Activated CD8-positive, alpha-beta memory T cell treated with anti-CD3 and anti-CD28 coated beads, Interleukin-2, amount 10 ng/mL, durations not matched to agents 7 days and 5 days (primary cell): ENCODE results near the gene SLC26A4. TPM values are rescaled to one million over a fixed set of nuclear protein-coding genes. Genes with fewer than 3 reads are reported as not detected.
A peak's percentile ranks its signal among the peaks of the same experiment; 100 is the strongest.

ENCODE experiments used
- ATAC-seq: fragments of 150-1000 bp; cut with Tn5 transposase; one replicate; pipeline ENCODE4 v1.10.0; 2021; ENCODE audit warnings: moderate library complexity
- CTCF ChIA-PET: fragments of 350-600 bp; sonication (Branson Sonifier 250); formaldehyde crosslinking; loops from one replicate; lab custom pipeline; 2021; ENCODE audit warnings: antibody characterized with exemption; lab: Charles Lee
- DNase-seq: peaks from one replicate; pipeline ENCODE4 v3.0.0-alpha.2; 2020
- H3K27ac Mint-ChIP-seq: one replicate; pipeline ENCODE4 v1.8.0; 2021; ENCODE audit warnings: mild to moderate bottlenecking, mixed read lengths
- H3K27me3 Mint-ChIP-seq: one replicate; pipeline ENCODE4 v1.8.0; 2021; ENCODE audit warnings: mixed read lengths
- H3K36me3 Mint-ChIP-seq: one replicate; pipeline ENCODE4 v1.8.0; 2021; ENCODE audit warnings: mild to moderate bottlenecking, mixed read lengths
- H3K4me1 Mint-ChIP-seq: one replicate; pipeline ENCODE4 v1.8.0; 2021; ENCODE audit warnings: mixed read lengths
- H3K4me3 Mint-ChIP-seq: one replicate; pipeline ENCODE4 v1.8.0; 2021; ENCODE audit warnings: mild to moderate bottlenecking, moderate library complexity, mixed read lengths
- H3K9me3 Mint-ChIP-seq: one replicate; pipeline ENCODE4 v1.8.0; 2022; ENCODE audit warnings: low read depth, mixed read lengths
- total RNA-seq, 2 experiments: library from RNA; stranded (reverse); gene quantifications; one replicate each; pipeline ENCODE4 v1.2.3, GENCODE V29; 2021

The SLC26A4 gene
- total RNA-seq, 2 experiments from 2014 or later, result 8.3 to 15.4 TPM

DNA sequence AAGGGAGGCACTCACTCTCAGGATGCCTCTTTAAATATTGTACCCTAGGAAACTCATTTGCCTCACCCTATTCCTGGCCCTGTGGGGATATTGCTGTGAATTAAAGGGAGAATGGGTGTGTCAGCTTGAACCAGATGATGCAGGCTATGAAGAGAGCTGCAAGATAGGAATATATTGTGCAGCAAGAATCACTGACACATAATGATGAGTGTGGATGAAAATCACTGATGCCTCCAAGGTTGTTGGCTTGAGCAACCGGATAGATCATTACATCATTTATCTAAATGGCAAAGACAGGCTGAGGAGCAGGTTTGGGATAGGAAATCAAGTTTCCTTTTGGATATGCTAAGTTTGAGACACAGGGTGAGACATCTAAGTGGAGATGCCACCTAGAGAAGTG is 6.2 kb downstream of the SLC26A4 start:
- no peak for ATAC-seq
- CTCF ChIA-PET, result no interaction called here
- no peaks in the 10 kb centered on the region for H3K9me3 Mint-ChIP-seq

DNA sequence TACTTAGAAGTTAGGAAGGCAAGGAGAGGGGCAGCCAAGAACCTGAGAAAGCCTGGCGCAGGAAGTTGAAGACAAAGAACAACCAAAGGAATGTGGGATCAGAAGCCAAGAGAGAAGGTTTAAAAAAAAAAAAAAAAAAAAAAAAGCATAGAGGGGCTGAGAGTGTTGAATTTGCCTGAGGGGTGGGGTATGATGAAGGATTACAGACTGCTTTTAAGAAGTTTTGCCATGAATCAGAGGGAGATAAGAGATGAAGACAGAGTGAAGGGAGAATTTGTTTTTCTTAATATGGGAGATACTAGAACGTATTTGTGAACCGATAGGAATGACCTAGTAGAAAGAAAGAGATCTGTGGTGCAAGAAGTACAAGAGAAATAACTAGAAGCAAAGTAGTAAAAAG is 6.7 kb downstream of the SLC26A4 start:
- CTCF ChIA-PET, result no interaction called here
- H3K36me3 Mint-ChIP-seq, result peaks cover 34% of the 10 kb centered on the region
- H3K4me3 Mint-ChIP-seq, result no peak overlapping the region
- H3K9me3 Mint-ChIP-seq, result no peaks in the 10 kb centered on the region
- H3K4me1 Mint-ChIP-seq, result peaks cover 41% of the 10 kb centered on the region
- peaks cover 1% of the 10 kb centered on the region for H3K27me3 Mint-ChIP-seq
- H3K27ac Mint-ChIP-seq, result no peak overlapping the region
- no peak for DNase-seq
- no peak for ATAC-seq

More for the DNA sequence above, 6.2 kb downstream of the SLC26A4 start:
- Mint-ChIP-seq H3K36me3 (peaks cover 34% of the 10 kb centered on the region), H3K4me1 (peaks cover 46% of the 10 kb centered on the region), H3K27ac (no peak overlapping the region), H3K27me3 (peaks cover 2% of the 10 kb centered on the region), H3K4me3 (no peak overlapping the region)
- no peak for DNase-seq

DNA sequence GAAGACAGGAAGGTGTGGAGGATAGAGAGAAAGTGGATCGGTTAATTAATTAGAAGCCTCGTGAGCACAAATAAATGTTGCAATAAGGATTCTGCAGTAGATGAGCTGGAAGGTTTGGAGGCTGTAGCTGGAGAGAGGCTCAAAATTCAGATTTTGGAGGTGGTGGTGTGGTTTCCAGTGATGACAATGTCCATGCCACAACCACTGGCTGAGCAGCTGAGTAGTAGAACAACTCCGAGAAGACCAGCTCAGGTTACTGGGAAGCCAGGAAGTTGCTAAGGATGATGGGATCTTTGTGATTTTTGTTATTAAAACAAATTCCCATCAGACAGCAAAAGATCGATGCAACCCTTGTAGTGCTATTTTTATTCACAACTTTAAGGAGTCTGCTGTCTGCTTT is 7.7 kb downstream of the SLC26A4 start:
- Mint-ChIP-seq H3K4me3 (no peak overlapping the region), H3K4me1 (peaks cover 36% of the 10 kb centered on the region), H3K36me3 (peaks cover 39% of the 10 kb centered on the region), H3K27ac (no peak overlapping the region), H3K9me3 (no peaks in the 10 kb centered on the region), H3K27me3 (no peaks in the 10 kb centered on the region)
- CTCF ChIA-PET, result no interaction called here
- DNase-seq (peak; percentile 63), ATAC-seq (peak; percentile 46)

GRCh38 chr7:107672183-107672582 is 11.6 kb downstream of the SLC26A4 start:
- H3K9me3 Mint-ChIP-seq, result no peaks in the 10 kb centered on the region
- CTCF ChIA-PET, result no interaction called here

GRCh38 chr7:107676249-107676648 is 15.6 kb downstream of the SLC26A4 start:
- DNase-seq (no peak), ATAC-seq (no peak)
- Mint-ChIP-seq H3K4me3 (no peak overlapping the region), H3K4me1 (peaks cover 21% of the 10 kb centered on the region), H3K36me3 (peaks cover 46% of the 10 kb centered on the region), H3K27ac (no peak overlapping the region), H3K9me3 (no peaks in the 10 kb centered on the region), H3K27me3 (no peaks in the 10 kb centered on the region)
- CTCF ChIA-PET, result interaction anchor here (1.4 to 1.7 kb wide), 2 partner anchors 15 to 115 kb away, joined by 4 read pairs; partner anchors contain the start of gene SLC26A4

More at GRCh38 chr7:107672183-107672582, 11.6 kb downstream of the SLC26A4 start:
- DNase-seq (no peak), ATAC-seq (no peak)
- no peak overlapping the region for H3K4me3 Mint-ChIP-seq
- H3K27ac Mint-ChIP-seq, result no peak overlapping the region
- no peaks in the 10 kb centered on the region for H3K27me3 Mint-ChIP-seq
- peaks cover 27% of the 10 kb centered on the region for H3K4me1 Mint-ChIP-seq
- peaks cover 55% of the 10 kb centered on the region for H3K36me3 Mint-ChIP-seq

- H3K4me3 Mint-ChIP-seq, result no peak overlapping the region
- peak; percentile 63 for ATAC-seq
- DNase-seq, result no peak
- H3K9me3 Mint-ChIP-seq, result no peaks in the 10 kb centered on the region
- peaks cover 19% of the 10 kb centered on the region for H3K4me1 Mint-ChIP-seq
- CTCF ChIA-PET, result interaction anchor here (1.7 kb wide), 1 partner anchor 117 kb away, joined by 4 read pairs; no protein-coding TSS in a partner anchor
- peaks cover 39% of the 10 kb centered on the region for H3K36me3 Mint-ChIP-seq
- H3K27ac Mint-ChIP-seq, result peak overlapping the region; percentile 68
- no peaks in the 10 kb centered on the region for H3K27me3 Mint-ChIP-seq
These were observed 17.6 kb downstream of the SLC26A4 start for GRCh38 chr7:107678110-107678753.

- H3K27ac Mint-ChIP-seq, result no peak overlapping the region
- H3K36me3 Mint-ChIP-seq, result peaks cover 34% of the 10 kb centered on the region
- H3K27me3 Mint-ChIP-seq, result no peaks in the 10 kb centered on the region
- ATAC-seq, result no peak
- H3K4me1 Mint-ChIP-seq, result peaks cover 19% of the 10 kb centered on the region
- H3K9me3 Mint-ChIP-seq, result no peaks in the 10 kb centered on the region
- CTCF ChIA-PET, result interaction anchor here (1.0 to 1.5 kb wide), 2 partner anchors 15 to 217 kb away, joined by 4 read pairs; no protein-coding TSS in a partner anchor
- no peak overlapping the region for H3K4me3 Mint-ChIP-seq
- DNase-seq, result no peak
These were observed 19.9 kb downstream of the SLC26A4 start for GRCh38 chr7:107680478-107680877.

GRCh38 chr7:107682886-107683285 is 22.3 kb downstream of the SLC26A4 start:
- no peak overlapping the region for H3K27ac Mint-ChIP-seq
- no peaks in the 10 kb centered on the region for H3K27me3 Mint-ChIP-seq
- H3K36me3 Mint-ChIP-seq, result peaks cover 31% of the 10 kb centered on the region
- H3K4me1 Mint-ChIP-seq, result peaks cover 17% of the 10 kb centered on the region
- CTCF ChIA-PET, result interaction anchor here (1.5 kb wide), 1 partner anchor 192 kb away, joined by 4 read pairs; no protein-coding TSS in a partner anchor
- no peaks in the 10 kb centered on the region for H3K9me3 Mint-ChIP-seq
- DNase-seq (no peak), ATAC-seq (no peak)
- no peak overlapping the region for H3K4me3 Mint-ChIP-seq

- Mint-ChIP-seq H3K27ac (no peak overlapping the region), H3K36me3 (peaks cover 34% of the 10 kb centered on the region)
- CTCF ChIA-PET, result interaction anchor here (1.1 to 1.3 kb wide), 2 partner anchors 12 to 221 kb away, joined by 3 read pairs; no protein-coding TSS in a partner anchor
These were observed 23.7 kb downstream of the SLC26A4 start for GRCh38 chr7:107684287-107684686.

GRCh38 chr7:107684947-107685463 is 24.4 kb downstream of the SLC26A4 start:
- CTCF ChIA-PET, result interaction anchor here (1.3 kb wide), 1 partner anchor 11 kb away, joined by 3 read pairs; no protein-coding TSS in a partner anchor
- Mint-ChIP-seq H3K9me3 (no peaks in the 10 kb centered on the region), H3K27ac (no peak overlapping the region), H3K27me3 (no peaks in the 10 kb centered on the region), H3K36me3 (peaks cover 34% of the 10 kb centered on the region), H3K4me3 (no peak overlapping the region), H3K4me1 (peaks cover 6% of the 10 kb centered on the region)
- ATAC-seq (no peak), DNase-seq (no peak)

More at GRCh38 chr7:107684287-107684686, 23.7 kb downstream of the SLC26A4 start:
- no peak for DNase-seq
- Mint-ChIP-seq H3K27me3 (no peaks in the 10 kb centered on the region), H3K4me3 (no peak overlapping the region), H3K4me1 (peaks cover 6% of the 10 kb centered on the region), H3K9me3 (no peaks in the 10 kb centered on the region)
- ATAC-seq, result no peak

- peaks cover 41% of the 10 kb centered on the region for H3K36me3 Mint-ChIP-seq
These were observed 26.3 kb downstream of the SLC26A4 start for GRCh38 chr7:107686816-107687387.

GRCh38 chr7:107687656-107688055 is 27.0 kb downstream of the SLC26A4 start:
- no peak for ATAC-seq
- CTCF ChIA-PET, result no interaction called here

More at GRCh38 chr7:107686816-107687387, 26.3 kb downstream of the SLC26A4 start:
- Mint-ChIP-seq H3K27me3 (no peaks in the 10 kb centered on the region), H3K4me1 (peaks cover 6% of the 10 kb centered on the region), H3K9me3 (no peaks in the 10 kb centered on the region), H3K4me3 (no peak overlapping the region), H3K27ac (no peak overlapping the region)
- ATAC-seq (no peak), DNase-seq (no peak)
- CTCF ChIA-PET, result no interaction called here

DNA sequence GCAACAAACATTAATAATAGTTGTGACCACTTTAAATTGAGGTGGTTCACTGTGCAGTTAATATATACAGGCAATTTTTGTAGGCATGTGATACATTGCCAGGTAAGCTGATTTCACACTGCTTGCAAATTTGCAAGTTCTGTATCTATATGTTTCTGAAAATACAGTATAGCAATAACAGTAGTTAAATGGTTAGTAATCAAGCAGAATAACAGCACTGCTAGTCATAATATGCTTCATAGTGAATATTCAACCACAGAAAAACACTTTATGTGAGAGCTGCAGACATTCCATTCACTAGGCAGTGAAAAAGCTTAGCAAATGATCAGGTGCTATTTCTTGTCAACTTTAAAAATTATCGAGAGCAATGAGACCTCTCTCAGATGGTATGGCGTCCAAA is 28.9 kb downstream of the SLC26A4 start:
- H3K36me3 Mint-ChIP-seq, result peaks cover 43% of the 10 kb centered on the region
- H3K4me1 Mint-ChIP-seq, result peaks cover 6% of the 10 kb centered on the region
- H3K27me3 Mint-ChIP-seq, result no peaks in the 10 kb centered on the region
- no peak overlapping the region for H3K27ac Mint-ChIP-seq
- H3K9me3 Mint-ChIP-seq, result no peaks in the 10 kb centered on the region
- ATAC-seq (no peak), DNase-seq (no peak)
- CTCF ChIA-PET, result interaction anchor here (1.6 kb wide), 1 partner anchor 14 kb away, joined by 3 read pairs; no protein-coding TSS in a partner anchor
- H3K4me3 Mint-ChIP-seq, result no peak overlapping the region

More at GRCh38 chr7:107687656-107688055, 27.0 kb downstream of the SLC26A4 start:
- Mint-ChIP-seq H3K27ac (no peak overlapping the region), H3K4me1 (peaks cover 6% of the 10 kb centered on the region), H3K27me3 (no peaks in the 10 kb centered on the region), H3K4me3 (no peak overlapping the region), H3K36me3 (peaks cover 44% of the 10 kb centered on the region), H3K9me3 (no peaks in the 10 kb centered on the region)
- no peak for DNase-seq
